HTR-8/SVneo (cell line): ENCODE results near the gene S100Z.
"Not testable (repeated sequence)": the region's sequence is repeated elsewhere in the genome, so short reads cannot be mapped to it uniquely, and the experiment has no call there.

Experiments used
- DNase-seq: peaks from one replicate; pipeline ENCODE4 v3.0.0; 2011; ENCODE audit warnings: low spot score, mixed read lengths; ENCODE audit not compliant: insufficient read length
- FAIRE-seq: peaks from 2 replicates; lab custom pipeline; 2011; peaks lifted over from hg19 to GRCh38; lab: Jason Lieb, UNC

The S100Z gene

DNA sequence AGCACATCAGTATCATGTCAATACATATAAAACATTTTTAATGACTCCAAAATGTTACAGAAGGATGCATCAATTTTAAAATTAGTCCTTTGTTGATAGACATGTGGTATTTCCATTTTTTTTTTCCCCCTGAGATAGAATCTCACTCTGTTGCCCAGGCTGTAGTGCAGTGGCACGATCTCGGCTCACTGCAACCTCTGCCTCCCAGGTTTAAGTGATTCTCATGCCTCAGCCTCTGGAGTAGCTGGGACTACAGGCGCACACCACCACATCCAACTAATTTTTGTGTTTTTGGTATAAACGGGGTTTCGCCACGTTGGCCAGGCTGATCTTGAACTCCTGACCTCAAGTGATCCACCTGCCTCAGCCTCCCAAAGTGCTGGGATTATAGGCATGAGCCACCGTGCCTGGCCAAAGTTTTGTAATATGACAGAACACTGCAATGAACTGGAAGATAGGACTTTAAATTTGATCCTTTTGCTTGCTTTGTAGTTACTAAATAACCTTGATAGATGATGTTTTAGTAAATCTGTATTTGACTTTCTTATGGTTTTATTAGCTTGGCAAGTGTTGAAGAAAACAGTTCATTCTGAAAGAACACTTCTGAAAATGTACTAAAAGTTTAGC lies 27.6 kb upstream of the S100Z start:
- FAIRE-seq, DNase-seq: not testable (repeated sequence)

DNA sequence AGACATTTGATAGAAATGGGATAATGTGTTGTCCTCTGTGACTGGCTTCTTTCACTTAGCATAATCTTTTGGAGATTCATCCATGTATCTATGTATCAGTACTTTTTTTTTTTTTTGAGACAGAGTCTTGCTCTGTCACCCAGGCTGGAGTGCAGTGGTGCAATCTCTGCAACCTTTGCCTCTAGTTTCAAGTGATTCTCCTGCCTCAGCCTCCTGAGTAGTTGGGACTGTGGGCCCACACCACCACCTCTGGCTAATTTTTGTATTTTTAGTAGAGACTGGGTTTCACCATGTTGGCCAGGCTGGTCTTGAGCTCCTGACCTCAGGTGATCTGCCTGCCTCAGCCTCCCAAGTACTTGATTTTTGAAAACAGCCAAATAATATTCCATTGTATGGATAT lies 23.4 kb upstream of the S100Z start:
- not testable (repeated sequence) for DNase-seq, FAIRE-seq

DNA sequence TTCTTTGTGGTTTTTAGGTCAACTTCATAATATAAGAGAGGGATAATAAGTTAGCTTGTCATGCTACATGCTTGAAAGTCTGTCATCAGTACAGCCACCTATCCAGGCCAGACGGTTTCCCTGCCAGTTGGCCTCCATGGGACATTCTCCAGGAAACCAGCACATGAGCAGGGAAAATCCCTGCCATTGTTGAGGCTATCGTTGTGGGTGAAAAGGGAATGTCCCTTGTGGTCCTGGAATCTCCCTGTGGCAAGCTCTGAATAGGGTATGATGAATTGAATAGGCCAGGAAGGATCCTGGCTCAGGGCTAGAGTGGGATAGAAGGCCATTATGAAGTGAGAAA lies 18.7 kb upstream of the S100Z start:
- DNase-seq (peak; percentile 35), FAIRE-seq (peak; percentile 83)

DNA sequence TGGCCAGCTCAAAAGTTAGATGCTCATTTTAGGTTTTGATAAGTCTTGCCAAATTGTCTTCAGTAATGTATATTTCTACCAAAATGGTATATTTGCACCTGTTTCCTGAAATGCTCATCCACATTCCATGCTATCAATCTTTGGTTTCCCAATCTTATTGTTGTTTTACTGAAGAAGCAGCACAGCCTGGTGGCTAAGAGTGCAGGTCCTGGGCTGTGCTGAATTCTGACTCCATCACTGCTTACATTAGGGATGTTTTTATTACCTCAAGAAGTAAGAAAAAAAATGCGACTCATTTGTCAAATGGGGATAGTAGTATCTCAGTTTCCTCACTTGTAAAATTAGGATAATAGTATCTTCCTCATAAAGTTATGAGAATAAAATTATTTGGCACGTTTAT lies 13.6 kb upstream of the S100Z start:
- FAIRE-seq, result no peak
- no peak for DNase-seq

DNA sequence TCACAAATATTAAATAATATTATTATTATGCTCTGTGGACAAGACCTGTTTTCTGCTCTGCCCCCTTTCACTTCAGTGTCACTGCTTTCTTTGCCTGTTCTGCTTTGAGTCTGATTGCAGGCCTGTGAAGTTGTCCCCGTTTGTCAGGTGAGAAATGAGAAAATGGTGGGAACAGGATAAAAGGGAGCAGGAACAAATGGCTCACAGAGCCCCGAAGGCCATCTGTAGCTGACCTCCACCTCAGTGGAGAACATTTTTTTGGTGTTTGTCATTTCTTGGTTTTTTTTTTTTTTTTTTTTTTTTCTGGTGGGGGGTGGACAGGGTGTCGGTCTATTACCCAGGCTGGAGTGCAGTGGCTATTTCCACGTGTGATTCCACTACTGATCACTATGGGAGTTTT lies 13.2 kb upstream of the S100Z start:
- no peak for FAIRE-seq
- DNase-seq, result no peak

DNA sequence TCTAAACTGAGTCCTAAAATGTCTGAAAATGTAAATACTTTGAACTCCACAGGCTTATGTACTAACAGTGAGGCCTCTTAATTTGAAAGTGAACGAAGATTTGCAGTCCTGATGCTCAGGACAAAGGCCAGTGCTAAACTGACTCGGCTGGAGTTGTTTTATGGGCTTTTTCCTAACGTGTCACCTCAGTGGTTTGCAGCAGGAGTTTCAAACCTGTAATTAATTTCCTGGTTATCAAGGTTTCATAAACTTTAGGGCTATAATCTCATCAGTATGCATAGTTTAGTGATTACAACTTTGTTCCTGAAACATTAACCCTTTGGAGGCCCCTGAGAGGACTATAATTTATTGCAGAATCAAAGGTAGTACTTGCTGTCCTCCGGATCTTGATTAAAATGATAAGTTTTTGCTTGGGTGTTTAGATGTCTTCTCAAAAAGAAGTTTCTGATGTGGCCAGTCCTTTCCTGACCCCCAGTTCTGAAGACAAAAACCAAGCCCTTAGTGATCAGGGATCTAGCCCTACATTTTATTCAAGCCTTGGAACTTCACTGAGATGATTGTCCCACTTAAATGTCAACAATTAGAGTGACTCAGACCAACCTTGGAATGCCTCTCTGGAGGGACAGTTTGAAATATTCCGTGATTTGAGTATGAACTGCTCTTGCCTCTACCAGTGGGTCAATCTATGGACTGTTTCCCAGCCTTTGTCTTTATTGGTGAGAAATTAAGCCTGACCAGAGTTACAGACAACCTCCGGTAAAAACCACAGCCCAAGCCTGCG lies 11.1 kb upstream of the S100Z start:
- DNase-seq (peak; percentile 48), FAIRE-seq (no peak)

DNA sequence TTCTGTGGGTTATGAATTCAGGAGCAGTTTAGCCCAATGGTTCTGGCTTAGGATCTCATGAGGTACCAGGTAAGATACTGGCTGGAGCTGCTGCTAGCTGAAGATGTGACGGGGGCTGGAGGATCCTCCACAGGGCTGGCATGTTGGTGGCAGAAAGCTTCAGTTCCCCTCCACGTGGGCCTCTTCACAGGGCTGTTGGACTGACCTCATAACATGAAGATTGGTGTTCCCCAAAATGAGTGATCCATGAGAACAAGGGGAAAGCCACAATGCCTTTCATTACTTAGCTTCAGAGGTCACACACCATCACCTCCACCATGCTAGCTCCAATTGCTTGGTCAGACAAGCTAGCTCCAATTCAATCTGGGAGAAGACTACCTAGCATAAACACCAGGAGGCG lies 8.5 kb upstream of the S100Z start:
- no peak for FAIRE-seq
- no peak for DNase-seq

GRCh38 chr5:76845890-76846289 lies 3.9 kb upstream of the S100Z start:
- no peak for FAIRE-seq
- DNase-seq, result no peak

- FAIRE-seq (no peak), DNase-seq (no peak)
Measured at GRCh38 chr5:76850543-76851145, 830 bp downstream of the S100Z start.

DNA sequence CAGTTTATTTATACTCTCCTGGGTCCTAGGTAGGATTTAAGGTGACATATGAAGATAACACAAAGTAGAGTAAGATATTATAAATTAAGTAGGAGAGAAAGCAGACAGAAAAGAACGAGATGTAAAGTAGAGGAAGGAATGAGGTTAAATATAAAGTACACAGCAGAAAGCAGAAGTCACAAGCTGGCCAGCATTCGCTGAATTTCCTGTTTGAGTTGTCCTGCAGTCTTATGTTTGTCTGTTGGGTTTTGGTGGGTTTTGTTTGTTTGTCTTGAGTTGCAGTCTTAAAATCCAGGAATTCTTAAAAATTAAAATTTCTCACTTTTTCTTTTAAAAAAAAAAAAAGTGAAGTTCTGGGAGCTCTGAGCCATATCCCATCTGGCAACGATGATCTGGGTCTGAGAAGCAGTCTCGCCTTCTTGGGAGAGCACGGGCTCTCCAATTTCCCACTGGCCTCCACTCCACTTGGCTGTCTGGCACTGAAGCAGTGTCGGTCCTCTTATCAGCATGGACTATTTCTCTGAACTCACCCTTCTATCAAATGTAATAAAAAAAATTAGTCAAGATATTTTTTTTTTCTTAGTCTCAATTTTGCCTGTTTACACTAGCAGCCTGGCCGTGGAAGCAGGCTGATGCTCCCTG lies 2.0 kb downstream of the S100Z start:
- DNase-seq (no peak), FAIRE-seq (no peak)

GRCh38 chr5:76852772-76853171 lies 3.0 kb downstream of the S100Z start:
- DNase-seq (no peak), FAIRE-seq (no peak)

DNA sequence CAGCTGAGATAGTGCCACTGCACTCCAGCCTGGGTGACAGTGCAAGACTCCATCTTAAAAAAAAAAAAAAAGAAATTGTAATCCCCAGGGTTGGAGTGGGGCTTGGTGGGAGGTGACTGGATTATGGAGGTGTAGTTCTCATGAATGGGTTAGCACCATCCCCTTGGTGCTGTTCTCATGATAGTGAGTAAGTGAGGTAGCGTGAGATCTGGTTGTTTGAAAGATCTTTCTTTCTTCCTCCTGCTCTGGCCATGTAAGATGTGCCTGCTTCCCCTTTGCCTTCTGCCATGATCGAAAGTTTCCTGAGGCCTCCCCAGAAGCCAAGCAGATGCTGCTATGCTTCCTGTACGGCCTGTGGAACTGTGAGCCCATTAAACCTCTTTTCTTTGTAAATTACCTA lies 3.9 kb downstream of the S100Z start:
- not testable (repeated sequence) for FAIRE-seq, DNase-seq

GRCh38 chr5:76854644-76855043 lies 4.8 kb downstream of the S100Z start:
- FAIRE-seq, result no peak

GRCh38 chr5:76855501-76855900 lies 5.7 kb downstream of the S100Z start:
- not testable (repeated sequence) for FAIRE-seq

More at GRCh38 chr5:76854644-76855043, 4.8 kb downstream of the S100Z start:
- no peak for DNase-seq

GRCh38 chr5:76855961-76856360 lies 6.1 kb downstream of the S100Z start:
- DNase-seq (no peak), FAIRE-seq (no peak)

More at GRCh38 chr5:76855501-76855900, 5.7 kb downstream of the S100Z start:
- not testable (repeated sequence) for DNase-seq

DNA sequence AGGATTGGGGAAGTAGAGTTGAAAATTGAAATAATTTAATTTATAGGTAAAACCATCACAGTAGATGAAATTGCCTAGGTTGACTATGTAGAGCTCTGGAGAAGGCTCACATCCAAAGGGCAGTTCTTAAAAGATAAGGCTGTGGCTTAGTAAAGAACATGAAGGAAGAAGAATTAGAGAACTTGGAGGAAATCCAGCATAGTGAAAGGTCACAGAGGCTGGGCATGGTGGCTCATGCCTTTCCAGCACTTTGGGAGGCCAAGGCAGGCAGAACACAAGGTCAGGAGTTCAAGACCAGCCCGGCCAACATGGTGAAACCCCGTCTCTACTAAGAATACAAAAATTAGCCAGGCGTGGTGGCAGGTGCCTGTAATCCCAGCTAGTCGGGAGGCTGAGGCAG lies 7.0 kb downstream of the S100Z start:
- FAIRE-seq, DNase-seq: not testable (repeated sequence)

DNA sequence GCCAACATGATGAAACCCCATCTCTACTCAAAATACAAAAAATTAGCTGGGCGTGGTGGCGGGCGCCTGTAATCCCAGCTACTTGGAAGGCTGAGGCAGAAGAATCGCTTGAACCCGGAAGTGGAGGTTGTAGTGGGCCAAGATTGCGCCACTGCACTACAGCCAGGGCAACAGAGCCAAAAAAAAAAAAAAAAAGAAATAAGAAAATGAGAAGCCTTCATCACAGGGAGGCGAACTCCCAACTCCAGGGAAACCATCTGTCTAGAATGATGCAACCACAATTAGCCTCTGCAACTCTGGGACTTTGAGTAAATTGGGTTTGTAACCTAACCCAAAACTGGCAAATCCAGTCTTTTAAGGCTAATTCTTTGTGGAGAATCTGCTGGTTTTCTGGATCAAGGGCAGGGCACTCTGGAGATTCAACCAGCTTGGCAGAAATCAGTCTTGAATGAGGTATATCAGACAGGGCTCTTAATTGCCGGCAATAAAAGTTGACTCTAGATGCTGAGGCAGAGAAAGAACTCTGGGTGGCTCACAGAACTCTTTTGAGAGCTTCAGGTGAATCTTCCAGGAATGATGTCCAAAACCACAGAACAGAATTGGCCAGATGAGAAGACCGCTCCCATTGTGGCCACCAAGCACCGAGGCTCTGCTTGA lies 9.9 kb downstream of the S100Z start:
- DNase-seq, result no peak
- no peak for FAIRE-seq

DNA sequence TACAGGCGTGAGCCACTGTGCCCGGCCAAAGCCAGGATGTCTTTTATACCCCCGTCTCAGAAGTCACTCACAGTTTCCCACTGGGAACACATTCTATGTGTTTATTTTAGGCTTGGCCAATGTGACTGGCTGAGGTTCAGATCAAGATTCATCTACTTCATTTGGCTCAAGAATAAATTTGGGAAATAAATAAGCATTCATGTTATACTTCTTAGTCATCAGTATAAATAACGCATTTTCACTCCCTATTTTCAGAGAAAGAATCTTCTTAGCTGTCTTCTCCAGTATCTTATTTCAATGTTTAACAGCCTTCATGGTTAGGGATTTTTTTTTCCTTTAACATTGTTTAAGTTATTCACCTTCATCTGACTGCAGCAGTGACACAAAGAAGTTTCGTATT lies 11.8 kb downstream of the S100Z start:
- FAIRE-seq, result no peak
- DNase-seq, result no peak

- FAIRE-seq, result no peak
Measured at GRCh38 chr5:76863001-76863400, 13.2 kb downstream of the S100Z start.

GRCh38 chr5:76866503-76866902 lies 16.7 kb downstream of the S100Z start:
- no peak for DNase-seq
- peak; percentile 76 for FAIRE-seq

More at GRCh38 chr5:76863001-76863400, 13.2 kb downstream of the S100Z start:
- DNase-seq, result no peak
